Stimulated activated CD8-positive, alpha-beta memory T cell treated with anti-CD3 and anti-CD28 coated beads, Interleukin-12 subunit alpha, Interleukin-12 subunit beta, amount 100 ng/mL, for 24 hours (primary cell): Measurements from ENCODE around the gene GAL3ST3.
A peak's percentile ranks its signal among the peaks of the same experiment; 100 is the strongest.

Experiments
- DNase-seq: peaks from one replicate; pipeline ENCODE4 v3.0.0-alpha.2; 2020; ENCODE audit errors: extremely low read depth

Gene GAL3ST3

GRCh38 chr11:66069715-66070603 lies 21.0 kb upstream of the GAL3ST3 start, which contains the start of gene PACS1:
PACS1 (plus strand) TSS chr11:66070272; CDS start chr11:66070487, 215 bp downstream.
- peak; percentile 47 for DNase-seq

GRCh38 chr11:66068923-66069714 lies 20.2 kb upstream of the GAL3ST3 start:
- DNase-seq, result no peak

DNA sequence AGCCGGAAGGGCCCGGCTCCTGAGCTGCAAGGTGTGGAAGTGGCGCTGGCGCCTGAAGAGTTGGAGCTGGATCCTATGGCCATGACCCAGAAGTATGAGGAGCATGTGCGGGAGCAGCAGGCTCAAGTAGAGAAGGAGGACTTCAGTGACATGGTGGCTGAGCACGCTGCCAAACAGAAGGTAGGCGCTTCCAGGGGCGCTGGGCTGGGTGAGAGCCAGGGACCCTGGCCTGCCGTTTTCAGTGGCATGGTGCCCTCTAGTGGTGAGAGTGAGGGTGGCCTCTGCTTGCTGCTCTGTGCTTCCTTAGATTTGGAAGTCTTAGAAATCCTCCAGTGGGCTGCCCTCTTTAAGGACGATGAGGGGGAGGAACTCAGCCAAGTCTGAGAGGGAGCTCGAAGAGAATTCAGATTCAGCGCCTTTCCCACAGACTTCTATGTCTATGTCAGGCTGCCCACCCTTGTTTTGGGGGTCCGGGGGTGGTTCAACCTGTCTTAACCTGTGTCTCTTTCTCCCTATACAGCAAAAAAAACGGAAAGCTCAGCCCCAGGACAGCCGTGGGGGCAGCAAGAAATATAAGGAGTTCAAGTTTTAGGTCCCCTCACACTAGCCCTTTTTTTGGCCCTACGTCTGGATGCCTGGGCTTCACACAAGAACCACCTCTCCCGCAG lies 19.3 kb upstream of the GAL3ST3 start:
- DNase-seq, result peak; percentile 41

GRCh38 chr11:66067640-66068039 lies 18.7 kb upstream of the GAL3ST3 start:
- no peak for DNase-seq

GRCh38 chr11:66066751-66067150 lies 17.8 kb upstream of the GAL3ST3 start:
- DNase-seq, result no peak

DNA sequence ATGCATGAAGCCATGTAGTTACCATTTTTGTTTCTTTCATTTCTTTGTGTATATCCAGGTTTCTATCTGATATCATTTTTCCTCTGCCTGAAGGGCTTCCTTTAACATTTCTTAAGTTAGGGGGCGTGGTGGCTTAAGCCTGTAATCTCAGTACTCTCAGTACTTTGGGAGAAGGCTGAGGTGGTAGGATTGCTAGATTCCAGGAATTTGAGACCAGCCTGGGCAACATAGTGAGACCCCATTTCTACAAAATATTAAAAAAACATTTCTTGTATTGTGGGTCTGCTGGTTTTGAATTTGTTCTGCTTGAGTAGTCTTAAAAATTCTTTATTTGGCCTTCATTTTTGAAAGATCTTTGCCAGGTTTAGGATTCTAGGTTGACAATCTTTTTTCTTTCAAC lies 15.6 kb upstream of the GAL3ST3 start:
- DNase-seq, result no peak

DNA sequence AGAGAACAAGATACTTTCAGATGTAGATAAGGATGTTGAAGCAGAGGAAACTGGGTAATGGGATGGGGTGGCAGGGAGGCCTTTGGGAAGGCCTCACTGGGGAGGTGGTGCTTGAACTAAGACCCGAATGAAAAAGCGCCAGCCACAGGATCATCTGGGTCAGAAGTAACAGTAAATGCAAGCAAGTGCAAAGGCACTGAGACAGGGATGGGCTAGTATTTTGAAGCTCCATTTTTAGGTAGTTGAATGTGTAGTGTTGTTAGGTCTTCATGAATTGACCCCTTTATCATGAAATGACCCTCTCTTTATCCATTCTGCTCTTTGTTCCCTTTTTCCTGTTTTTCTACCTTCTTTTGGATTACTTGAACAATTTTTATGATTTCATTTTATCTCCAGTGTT lies 14.9 kb upstream of the GAL3ST3 start:
- no peak for DNase-seq

DNA sequence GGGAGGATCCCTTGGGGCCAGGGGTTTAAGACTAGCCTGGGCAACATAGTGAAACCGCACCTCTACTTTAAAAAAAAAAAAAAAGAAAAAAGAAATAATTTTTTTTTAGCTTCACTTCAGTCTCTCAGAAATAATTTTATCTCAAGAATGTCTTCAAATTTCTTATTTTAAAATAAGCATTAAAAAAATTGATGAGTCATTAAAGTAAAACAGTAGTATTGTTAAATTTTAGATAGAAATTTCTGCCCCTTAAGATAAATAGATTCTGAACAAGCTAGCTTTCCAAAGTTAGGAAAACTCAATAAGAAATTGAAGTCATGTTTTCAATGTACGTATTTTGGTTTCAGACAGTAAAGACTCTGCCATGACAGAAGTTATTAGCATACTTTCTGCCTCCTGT lies 13.4 kb upstream of the GAL3ST3 start:
- no peak for DNase-seq

GRCh38 chr11:66061268-66061667 lies 12.3 kb upstream of the GAL3ST3 start:
- no peak for DNase-seq

GRCh38 chr11:66059966-66060680 lies 11.2 kb upstream of the GAL3ST3 start:
- no peak for DNase-seq

DNA sequence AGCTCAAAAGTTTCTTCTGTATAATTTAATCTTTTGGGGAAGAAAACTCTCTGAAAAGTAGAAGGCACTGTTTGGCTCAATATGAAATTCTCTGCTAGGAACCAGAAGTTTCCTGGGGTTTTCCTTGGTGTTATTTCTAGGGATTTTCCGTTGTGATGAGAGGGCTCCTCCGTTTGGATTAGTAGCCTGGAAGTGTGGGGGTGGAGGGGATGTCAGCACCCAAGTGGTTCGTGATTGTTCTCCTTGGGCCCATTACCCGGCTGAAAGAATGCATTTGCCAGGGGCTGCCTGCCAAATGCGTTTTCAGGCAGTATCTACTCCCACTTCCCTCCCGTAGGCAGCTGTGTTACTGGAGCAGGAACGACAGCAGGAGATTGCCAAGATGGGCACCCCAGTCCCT lies 7.5 kb upstream of the GAL3ST3 start:
- no peak for DNase-seq

- DNase-seq, result no peak
These were observed 6.1 kb upstream of the GAL3ST3 start for GRCh38 chr11:66055021-66055420.

- DNase-seq, result no peak
These were observed 3.7 kb upstream of the GAL3ST3 start for GRCh38 chr11:66052664-66052982.

GRCh38 chr11:66051766-66052663 lies 3.1 kb upstream of the GAL3ST3 start, which contains the start of gene SF3B2:
SF3B2 (plus strand) TSS chr11:66052364; CDS start chr11:66052385, 21 bp downstream.
- peak; percentile 91 for DNase-seq

GRCh38 chr11:66051371-66051765 lies 2.4 kb upstream of the GAL3ST3 start:
- no peak for DNase-seq

DNA sequence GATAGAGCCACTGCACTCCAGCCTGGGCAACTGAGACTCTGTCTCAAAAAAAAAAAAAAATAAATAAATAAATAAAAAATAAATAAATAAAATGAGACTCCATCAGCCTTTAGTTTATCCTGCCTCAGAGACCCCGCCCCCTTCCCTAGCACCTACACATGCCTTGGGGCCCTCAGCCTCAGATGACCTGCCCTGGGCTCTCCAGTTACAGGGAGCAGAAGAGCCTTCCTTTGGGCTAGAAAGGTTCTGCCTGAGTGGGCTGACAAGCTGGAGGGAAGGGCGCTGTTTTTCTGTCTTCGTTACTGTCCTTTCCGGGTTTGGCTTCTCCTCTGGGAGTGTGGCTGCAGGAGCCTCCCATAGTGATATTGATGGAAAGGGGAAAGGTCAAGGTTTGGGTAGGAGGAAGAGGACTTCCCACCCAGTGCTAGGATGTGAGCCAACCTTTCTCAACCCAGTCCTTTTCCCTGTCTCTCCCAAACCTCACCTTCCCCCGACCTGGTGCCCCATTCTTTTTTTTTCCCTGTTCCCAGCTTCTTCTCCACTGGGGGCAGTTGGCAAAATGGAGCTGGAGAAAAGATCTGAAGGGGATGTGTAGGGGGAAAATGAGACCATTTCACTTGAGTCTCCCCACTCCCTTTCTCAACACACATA lies 1.7 kb upstream of the GAL3ST3 start:
- no peak for DNase-seq

DNA sequence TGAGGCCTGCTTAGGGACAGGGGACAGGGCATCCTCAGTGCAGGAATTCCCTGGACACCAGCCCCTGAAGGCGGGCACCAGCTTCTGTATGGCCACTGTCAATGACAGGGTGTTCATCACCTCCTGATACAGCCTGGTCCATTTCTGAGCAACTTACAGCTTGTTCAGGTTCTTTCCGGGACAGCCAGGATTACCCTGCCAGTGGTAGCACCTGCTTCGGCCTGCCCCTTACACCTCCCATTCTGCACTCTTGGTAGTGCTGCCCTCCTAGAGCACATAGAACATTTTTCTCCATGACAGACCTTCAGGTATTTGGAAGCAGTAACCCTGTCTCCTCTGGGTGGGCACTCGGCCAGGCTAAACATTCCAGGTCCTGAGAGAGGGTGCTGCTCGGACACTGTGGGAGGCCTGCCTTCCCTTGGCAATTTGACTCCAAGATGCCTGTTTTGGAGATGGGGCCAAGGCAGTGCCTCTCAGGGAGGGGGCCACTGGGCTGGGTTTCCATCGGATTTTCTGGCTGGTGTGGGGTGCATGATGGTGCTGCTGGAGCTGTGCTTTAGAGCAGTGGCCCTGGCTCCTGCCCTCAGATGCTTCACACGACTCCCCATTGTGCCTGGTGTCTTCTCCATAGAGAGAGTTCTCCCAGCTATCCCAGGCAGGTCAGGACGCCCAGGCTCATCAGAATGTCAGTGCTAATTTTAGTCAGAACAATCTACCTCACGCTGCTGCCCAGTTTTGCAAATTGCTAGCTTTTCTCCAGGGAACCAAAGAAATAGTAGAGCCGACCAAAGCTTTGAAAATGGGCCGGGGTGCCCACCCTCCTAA lies 1.2 kb downstream of the GAL3ST3 start:
- DNase-seq, result no peak

- no peak for DNase-seq
These were observed 2.1 kb downstream of the GAL3ST3 start for GRCh38 chr11:66046901-66047300.

GRCh38 chr11:66045177-66045639 lies 3.8 kb downstream of the GAL3ST3 start:
- peak; percentile 68 for DNase-seq
